IPS-20b (cell line): ENCODE results near the gene PIP4K2A.
"Not testable (repeated sequence)": the region's sequence is repeated elsewhere in the genome, so short reads cannot be mapped to it uniquely, and the experiment has no call there.

ENCODE experiments used
- H3K27ac ChIP-seq: one replicate; pipeline ENCODE4 v1.5.1; 2013; ENCODE audit warnings: low read length
- H3K27me3 ChIP-seq: 2 replicates; pipeline ENCODE4 v1.6.1; 2013; ENCODE audit warnings: mild to moderate bottlenecking, low read length, inconsistent platforms; ENCODE audit not compliant: insufficient read depth
- H3K36me3 ChIP-seq: 2 replicates; pipeline ENCODE4 v1.6.1; 2013; ENCODE audit warnings: low read depth, mild to moderate bottlenecking, inconsistent platforms, low read length, moderate library complexity; ENCODE audit not compliant: insufficient read depth
- H3K4me1 ChIP-seq: 2 replicates; pipeline ENCODE4 v1.6.1; 2013; ENCODE audit warnings: mild to moderate bottlenecking, control low read depth, inconsistent platforms, low read length, moderate library complexity; ENCODE audit not compliant: insufficient read depth
- H3K4me3 ChIP-seq: 2 replicates; pipeline ENCODE4 v1.5.1; 2013; ENCODE audit warnings: mild to moderate bottlenecking, low read length, inconsistent platforms
- H3K9ac ChIP-seq: 2 replicates; pipeline ENCODE4 v1.6.1; 2013; ENCODE audit warnings: low read depth, mild to moderate bottlenecking, inconsistent platforms, low read length, moderate library complexity
- H3K9me3 ChIP-seq: 2 replicates; pipeline ENCODE4 v1.6.1; 2013; ENCODE audit warnings: mild to moderate bottlenecking, low read depth, low read length, inconsistent platforms; ENCODE audit not compliant: insufficient read depth

Gene PIP4K2A

GRCh38 chr10:22513483-22514413 lies 200.6 kb downstream of the PIP4K2A start:
- not testable (repeated sequence) for H3K27ac ChIP-seq, H3K9me3 ChIP-seq, H3K36me3 ChIP-seq, H3K4me1 ChIP-seq
- Histone ChIP-seq H3K9ac (peak overlapping the region; percentile 62; the same call in 1 of the 2 replicates), H3K4me3 (peak overlapping the region; percentile 65), H3K27me3 (peaks cover 26% of the 10 kb centered on the region; the same call in 1 of the 2 replicates)

GRCh38 chr10:22512015-22512414 lies 202.4 kb downstream of the PIP4K2A start:
- H3K9ac ChIP-seq, H3K4me1 ChIP-seq, H3K4me3 ChIP-seq, H3K36me3 ChIP-seq, H3K9me3 ChIP-seq, H3K27ac ChIP-seq: not testable (repeated sequence)
- peaks cover 26% of the 10 kb centered on the region; the same call in 1 of the 2 replicates for H3K27me3 ChIP-seq

- H3K9ac ChIP-seq, H3K36me3 ChIP-seq, H3K4me1 ChIP-seq, H3K27me3 ChIP-seq, H3K4me3 ChIP-seq, H3K9me3 ChIP-seq, H3K27ac ChIP-seq: not testable (repeated sequence)
Measured at GRCh38 chr10:22508214-22508613, 206.2 kb downstream of the PIP4K2A start.

- no peak overlapping the region for H3K4me3 ChIP-seq
- no peaks in the 10 kb centered on the region for H3K36me3 ChIP-seq
- H3K9me3 ChIP-seq = no peaks in the 10 kb centered on the region
- no peaks in the 10 kb centered on the region for H3K27me3 ChIP-seq
- no peak overlapping the region for H3K27ac ChIP-seq
- no peak overlapping the region for H3K9ac ChIP-seq
- H3K4me1 ChIP-seq = no peaks in the 10 kb centered on the region
Measured at GRCh38 chr10:22505911-22506685, 208.3 kb downstream of the PIP4K2A start.

GRCh38 chr10:22504766-22505165 lies 209.6 kb downstream of the PIP4K2A start:
- H3K36me3 ChIP-seq = no peaks in the 10 kb centered on the region
- no peak overlapping the region for H3K27ac ChIP-seq
- H3K9me3 ChIP-seq = no peaks in the 10 kb centered on the region
- no peak overlapping the region for H3K4me3 ChIP-seq
- H3K4me1 ChIP-seq = no peaks in the 10 kb centered on the region
- H3K27me3 ChIP-seq = no peaks in the 10 kb centered on the region
- no peak overlapping the region for H3K9ac ChIP-seq

- no peak overlapping the region for H3K9ac ChIP-seq
Measured at GRCh38 chr10:22503315-22504088, 210.9 kb downstream of the PIP4K2A start.

GRCh38 chr10:22501863-22502262 lies 212.5 kb downstream of the PIP4K2A start:
- H3K4me1 ChIP-seq = no peaks in the 10 kb centered on the region
- H3K27ac ChIP-seq = no peak overlapping the region
- H3K9ac ChIP-seq = no peak overlapping the region
- no peaks in the 10 kb centered on the region for H3K27me3 ChIP-seq
- no peak overlapping the region for H3K4me3 ChIP-seq
- no peaks in the 10 kb centered on the region for H3K36me3 ChIP-seq
- no peaks in the 10 kb centered on the region for H3K9me3 ChIP-seq

More at GRCh38 chr10:22503315-22504088, 210.9 kb downstream of the PIP4K2A start:
- Histone ChIP-seq H3K4me1 (no peaks in the 10 kb centered on the region), H3K27me3 (no peaks in the 10 kb centered on the region), H3K36me3 (no peaks in the 10 kb centered on the region), H3K27ac (no peak overlapping the region), H3K4me3 (no peak overlapping the region), H3K9me3 (no peaks in the 10 kb centered on the region)

- H3K4me1 ChIP-seq = no peaks in the 10 kb centered on the region
- no peaks in the 10 kb centered on the region for H3K27me3 ChIP-seq
- H3K27ac ChIP-seq = no peak overlapping the region
- H3K36me3 ChIP-seq = no peaks in the 10 kb centered on the region
- H3K4me3 ChIP-seq = no peak overlapping the region
- H3K9me3 ChIP-seq = no peaks in the 10 kb centered on the region
- H3K9ac ChIP-seq = no peak overlapping the region
Measured at GRCh38 chr10:22501413-22501812, 213.0 kb downstream of the PIP4K2A start.

- H3K27me3 ChIP-seq = no peaks in the 10 kb centered on the region
Measured at GRCh38 chr10:22500656-22501340, 213.6 kb downstream of the PIP4K2A start.

GRCh38 chr10:22499973-22500372 lies 214.4 kb downstream of the PIP4K2A start:
- not testable (repeated sequence) for H3K9me3 ChIP-seq, H3K36me3 ChIP-seq, H3K9ac ChIP-seq, H3K27ac ChIP-seq, H3K4me3 ChIP-seq, H3K27me3 ChIP-seq, H3K4me1 ChIP-seq

More at GRCh38 chr10:22500656-22501340, 213.6 kb downstream of the PIP4K2A start:
- Histone ChIP-seq H3K4me1 (no peaks in the 10 kb centered on the region), H3K27ac (no peak overlapping the region), H3K9me3 (no peaks in the 10 kb centered on the region), H3K9ac (no peak overlapping the region), H3K36me3 (no peaks in the 10 kb centered on the region), H3K4me3 (no peak overlapping the region)

GRCh38 chr10:22495396-22495795 lies 219.0 kb downstream of the PIP4K2A start:
- Histone ChIP-seq H3K27ac (no peak overlapping the region), H3K9me3 (no peaks in the 10 kb centered on the region), H3K27me3 (no peaks in the 10 kb centered on the region), H3K36me3 (no peaks in the 10 kb centered on the region), H3K9ac (no peak overlapping the region), H3K4me1 (no peaks in the 10 kb centered on the region), H3K4me3 (no peak overlapping the region)
